HL-60 (cell line): ENCODE data around the gene ZNRF3.

Experiments
- DNase-seq, 2 experiments: peaks; one replicate each; pipeline ENCODE4 v3.0.0-alpha.2; 2010 to 2020; ENCODE audit warnings: low read depth in 1 of 2, low spot score in 1 of 2
- H3K27ac ChIP-seq: fragments of 250-450 bp; sonication (Bioruptor Pico); replicated peaks from 2 replicates; pipeline ENCODE4 v1.5.1; 2020; ENCODE audit warnings: mild to moderate bottlenecking, moderate library complexity
- H3K27me3 ChIP-seq: fragments of 250-450 bp; sonication (Bioruptor Pico); 2 replicates; pipeline ENCODE4 v1.5.1; 2021; ENCODE audit warnings: mild to moderate bottlenecking, moderate library complexity; ENCODE audit not compliant: insufficient read depth, poor library complexity, severe bottlenecking
- H3K4me3 ChIP-seq: replicated peaks from 2 replicates; pipeline ENCODE4 v1.5.1; 2011; ENCODE audit warnings: mild to moderate bottlenecking, control low read depth, low read length; ENCODE audit not compliant: insufficient read depth
- CTCF ChIP-seq: IDR thresholded peaks from one replicate; pipeline ENCODE4 v1.5.1; 2011; ENCODE audit warnings: low read length, control low read depth, inconsistent platforms; ENCODE audit not compliant: insufficient read depth
- GABPA ChIP-seq: IDR thresholded peaks from 2 replicates; pipeline ENCODE4 v1.6.1; 2012; ENCODE audit warnings: low read depth
- POLR2AphosphoS5 ChIP-seq: IDR thresholded peaks from 2 replicates; pipeline ENCODE4 v1.6.1; 2012; ENCODE audit warnings: low read depth
- SPI1 ChIP-seq: IDR thresholded peaks from 2 replicates; pipeline ENCODE4 v1.6.1; 2012; ENCODE audit warnings: low read depth, mild to moderate bottlenecking, borderline replicate concordance
- TF ChIP-seq, protein P1 (sequence below): IDR thresholded peaks from 2 replicates; pipeline ENCODE4 v1.6.1; 2012; ENCODE audit warnings: low read depth; ENCODE audit not compliant: insufficient replicate concordance

ZNRF3 gene

DNA sequence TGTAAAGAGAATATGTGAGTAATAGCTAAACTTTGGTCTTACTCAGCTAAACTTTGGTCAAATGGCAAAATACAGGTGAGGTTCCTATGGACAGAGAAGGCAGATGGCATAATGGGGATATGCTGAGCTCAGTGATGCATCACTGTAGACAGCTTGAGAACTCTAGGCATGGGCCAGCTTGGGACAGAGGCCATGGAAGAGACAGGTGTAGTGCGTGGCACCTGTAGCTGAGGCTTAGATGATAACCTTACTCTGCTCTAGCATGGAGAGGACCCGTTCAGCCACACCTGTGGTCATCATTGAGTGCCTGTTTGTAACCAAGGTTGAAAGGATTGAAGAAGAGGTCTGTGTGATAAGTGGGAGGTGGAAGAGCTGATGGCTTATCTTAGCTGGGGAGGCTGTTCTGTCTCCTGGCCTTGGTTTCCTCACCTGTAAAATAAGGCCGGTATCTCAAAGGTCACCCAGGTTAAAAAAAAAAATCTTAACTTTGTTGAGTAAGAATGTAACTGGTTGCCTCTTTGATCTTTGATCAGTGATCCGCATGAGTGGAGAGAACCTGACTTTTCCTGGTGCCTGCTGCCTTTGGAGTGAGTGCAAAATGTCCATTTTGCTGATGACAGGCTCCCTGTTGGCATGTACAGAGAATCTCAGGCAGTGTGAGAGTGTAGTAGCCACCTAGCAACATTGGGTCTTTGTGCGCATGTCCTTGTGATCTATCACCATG is 48.6 kb downstream of the ZNRF3 start:
- H3K27ac ChIP-seq = no peak overlapping the region
- TF ChIP-seq SPI1 (no peak), CTCF (no peak), POLR2AphosphoS5 (no peak), GABPA (no peak)
- TF ChIP-seq, protein P1, sequence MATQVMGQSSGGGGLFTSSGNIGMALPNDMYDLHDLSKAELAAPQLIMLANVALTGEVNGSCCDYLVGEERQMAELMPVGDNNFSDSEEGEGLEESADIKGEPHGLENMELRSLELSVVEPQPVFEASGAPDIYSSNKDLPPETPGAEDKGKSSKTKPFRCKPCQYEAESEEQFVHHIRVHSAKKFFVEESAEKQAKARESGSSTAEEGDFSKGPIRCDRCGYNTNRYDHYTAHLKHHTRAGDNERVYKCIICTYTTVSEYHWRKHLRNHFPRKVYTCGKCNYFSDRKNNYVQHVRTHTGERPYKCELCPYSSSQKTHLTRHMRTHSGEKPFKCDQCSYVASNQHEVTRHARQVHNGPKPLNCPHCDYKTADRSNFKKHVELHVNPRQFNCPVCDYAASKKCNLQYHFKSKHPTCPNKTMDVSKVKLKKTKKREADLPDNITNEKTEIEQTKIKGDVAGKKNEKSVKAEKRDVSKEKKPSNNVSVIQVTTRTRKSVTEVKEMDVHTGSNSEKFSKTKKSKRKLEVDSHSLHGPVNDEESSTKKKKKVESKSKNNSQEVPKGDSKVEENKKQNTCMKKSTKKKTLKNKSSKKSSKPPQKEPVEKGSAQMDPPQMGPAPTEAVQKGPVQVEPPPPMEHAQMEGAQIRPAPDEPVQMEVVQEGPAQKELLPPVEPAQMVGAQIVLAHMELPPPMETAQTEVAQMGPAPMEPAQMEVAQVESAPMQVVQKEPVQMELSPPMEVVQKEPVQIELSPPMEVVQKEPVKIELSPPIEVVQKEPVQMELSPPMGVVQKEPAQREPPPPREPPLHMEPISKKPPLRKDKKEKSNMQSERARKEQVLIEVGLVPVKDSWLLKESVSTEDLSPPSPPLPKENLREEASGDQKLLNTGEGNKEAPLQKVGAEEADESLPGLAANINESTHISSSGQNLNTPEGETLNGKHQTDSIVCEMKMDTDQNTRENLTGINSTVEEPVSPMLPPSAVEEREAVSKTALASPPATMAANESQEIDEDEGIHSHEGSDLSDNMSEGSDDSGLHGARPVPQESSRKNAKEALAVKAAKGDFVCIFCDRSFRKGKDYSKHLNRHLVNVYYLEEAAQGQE = no peak

DNA sequence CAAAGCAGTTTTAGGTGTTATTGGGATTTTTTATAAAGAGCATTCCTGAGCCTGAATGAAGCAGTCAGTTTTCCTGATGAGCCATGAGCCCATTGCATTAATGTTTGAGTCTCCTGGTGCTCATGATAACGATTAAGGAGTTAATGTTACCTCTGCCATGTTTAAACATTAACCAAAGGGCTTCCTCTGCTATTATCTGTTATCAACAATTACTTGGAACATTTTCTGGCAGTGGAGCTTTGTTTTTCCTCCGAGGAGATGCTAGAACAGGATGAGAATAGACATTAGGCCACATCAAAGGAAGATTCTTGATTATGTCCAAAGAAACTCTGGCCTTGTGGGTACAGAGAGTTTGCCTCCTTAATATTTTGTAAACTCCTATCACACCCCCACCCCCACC is 49.9 kb downstream of the ZNRF3 start:
- H3K27ac ChIP-seq = no peak overlapping the region
- no peak overlapping the region for H3K4me3 ChIP-seq
- TF ChIP-seq, protein P1 = no peak
- no peak for TF ChIP-seq SPI1
- TF ChIP-seq POLR2AphosphoS5 = no peak
- TF ChIP-seq GABPA = no peak
- TF ChIP-seq CTCF = no peak
- no peak for DNase-seq
- H3K27me3 ChIP-seq = no peaks in the 10 kb centered on the region

More for the DNA sequence above, 48.6 kb downstream of the ZNRF3 start:
- DNase-seq = no peak
- Histone ChIP-seq H3K27me3 (no peaks in the 10 kb centered on the region), H3K4me3 (no peak overlapping the region)

GRCh38 chr22:28934026-28934425 is 50.7 kb downstream of the ZNRF3 start:
- Histone ChIP-seq H3K27me3 (no peaks in the 10 kb centered on the region), H3K27ac (no peak overlapping the region), H3K4me3 (no peak overlapping the region)
- DNase-seq = no peak
- no peak for TF ChIP-seq CTCF
- TF ChIP-seq GABPA = no peak
- TF ChIP-seq, protein P1 = no peak
- no peak for TF ChIP-seq SPI1
- no peak for TF ChIP-seq POLR2AphosphoS5
